HG02852 (cell line): ENCODE data around the gene KRTAP1-4.
"Not testable (repeated sequence)": the region's sequence is repeated elsewhere in the genome, so short reads cannot be mapped to it uniquely, and the experiment has no call there.

Experiments used
- ATAC-seq: cut with Tn5 transposase; IDR thresholded peaks from one replicate; pipeline ENCODE4 v1.9.1; 2021; ENCODE audit warnings: mild to moderate bottlenecking, moderate library complexity; ENCODE audit not compliant: unreplicated experiment

KRTAP1-4 gene

GRCh38 chr17:41008811-41009210 is 21.2 kb downstream of the KRTAP1-4 start, which contains the start of gene KRTAP3-1:
TSS of gene KRTAP3-1 (minus strand) at chr17:41009128. CDS start at chr17:41009074, 54 bp downstream.
- ATAC-seq = no peak

DNA sequence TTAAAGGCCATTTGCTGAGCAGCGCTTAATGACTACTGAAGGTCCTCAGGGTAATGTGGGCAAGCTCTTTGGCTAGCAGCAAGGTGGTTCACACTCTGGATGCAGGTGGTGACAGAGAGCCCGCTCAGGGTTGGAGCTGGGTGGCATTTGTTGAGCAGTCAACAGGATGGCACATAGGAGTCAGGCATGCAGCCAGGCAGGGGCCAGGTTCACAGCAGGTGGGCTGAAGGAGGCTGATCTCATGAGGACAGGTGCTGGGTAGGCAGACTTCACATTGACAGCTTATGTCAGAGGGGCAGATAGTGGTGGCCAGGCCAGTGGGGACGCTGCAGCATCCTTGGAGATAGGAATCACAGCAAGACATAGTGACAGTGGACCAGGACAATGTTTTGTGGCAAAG is 25.6 kb downstream of the KRTAP1-4 start:
- ATAC-seq = no peak

DNA sequence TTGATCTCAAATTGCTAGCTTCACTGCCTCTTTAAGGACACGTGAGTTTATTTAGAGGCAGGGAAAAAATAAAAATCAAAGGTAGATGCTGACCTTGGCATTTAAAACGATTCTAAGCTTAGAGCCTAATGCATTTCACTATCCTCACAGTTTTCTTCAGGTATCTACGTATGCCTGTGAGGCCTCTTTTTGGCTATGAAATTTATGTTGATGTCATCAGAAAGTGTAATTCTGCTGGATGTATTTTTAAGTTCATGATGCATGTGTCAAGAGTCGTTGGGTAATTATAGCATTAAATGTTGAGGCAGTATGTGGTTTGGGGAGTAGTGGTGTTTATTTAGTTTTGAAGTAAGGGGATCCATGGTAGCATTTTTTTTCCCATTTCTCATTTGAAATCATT is 26.1 kb downstream of the KRTAP1-4 start:
- ATAC-seq = no peak

DNA sequence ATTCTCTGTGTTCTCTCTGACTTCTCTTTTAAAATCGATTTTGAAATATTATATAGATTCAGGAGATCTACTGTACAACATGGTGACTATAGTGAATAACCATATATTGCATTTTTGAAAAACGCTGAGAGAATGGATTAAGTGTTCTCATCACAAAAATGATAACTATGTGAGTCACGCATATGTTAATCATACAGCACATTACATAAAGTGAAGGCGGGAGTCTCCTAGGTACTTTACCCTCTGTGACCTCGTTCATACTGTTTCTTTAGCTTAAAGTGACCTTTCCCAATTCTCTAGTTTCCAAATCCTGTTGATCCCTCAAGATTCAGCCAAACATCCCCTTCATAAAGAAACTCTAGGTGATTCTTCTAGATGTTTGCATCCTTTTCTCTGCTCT is 27.2 kb downstream of the KRTAP1-4 start:
- no peak for ATAC-seq

DNA sequence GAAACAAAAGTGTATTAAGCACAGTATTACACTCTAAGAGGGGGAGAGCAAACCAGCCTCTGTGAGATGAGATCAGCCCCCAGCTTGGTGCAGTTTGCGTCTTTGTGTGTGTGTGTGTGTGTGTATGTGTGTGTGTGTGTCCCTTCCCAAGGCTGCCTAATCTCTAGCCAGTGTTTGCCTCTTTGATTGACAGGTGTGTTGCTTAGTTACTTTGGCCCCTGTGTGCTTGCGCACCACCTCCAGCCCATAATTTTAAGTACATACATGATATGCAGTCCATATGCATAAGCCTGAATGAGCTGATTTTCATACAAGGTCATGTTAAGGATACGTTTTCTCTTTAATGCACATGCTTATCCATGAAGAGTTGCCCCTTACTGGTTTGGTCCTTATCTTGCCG is 28.2 kb downstream of the KRTAP1-4 start:
- no peak for ATAC-seq

DNA sequence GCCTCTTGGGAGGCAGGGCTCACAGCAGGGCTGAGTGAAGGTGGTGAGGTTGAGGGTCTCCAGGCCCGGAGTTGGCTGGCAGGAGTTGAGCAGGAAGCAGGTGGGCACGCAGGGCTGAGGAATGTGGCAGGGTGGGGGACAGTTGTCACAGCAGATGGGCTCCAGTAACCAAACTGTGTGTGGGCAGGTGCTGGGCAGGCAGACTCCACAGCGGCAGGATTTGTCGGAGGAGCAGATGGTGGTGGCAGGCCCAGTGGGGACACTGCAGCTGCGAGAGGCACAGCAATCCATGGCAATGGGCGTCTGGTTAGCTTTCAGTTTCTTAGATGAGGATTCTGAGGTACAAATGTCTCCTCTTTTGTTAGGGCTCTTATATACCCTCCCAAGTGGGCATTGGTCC is 30.4 kb downstream of the KRTAP1-4 start, which contains the start of gene KRTAP3-2:
Gene KRTAP3-2, minus strand, starts transcription at position 344 of the 400 bp plus-strand sequence. Its CDS starts 53 bp downstream, at position 291.
- not testable (repeated sequence) for ATAC-seq

- no peak for ATAC-seq
Measured at GRCh38 chr17:40997361-40997760, 32.6 kb downstream of the KRTAP1-4 start.

GRCh38 chr17:40996829-40997228 is 33.2 kb downstream of the KRTAP1-4 start:
- no peak for ATAC-seq

- no peak for ATAC-seq
Measured at GRCh38 chr17:40995116-40995515, 34.9 kb downstream of the KRTAP1-4 start.

DNA sequence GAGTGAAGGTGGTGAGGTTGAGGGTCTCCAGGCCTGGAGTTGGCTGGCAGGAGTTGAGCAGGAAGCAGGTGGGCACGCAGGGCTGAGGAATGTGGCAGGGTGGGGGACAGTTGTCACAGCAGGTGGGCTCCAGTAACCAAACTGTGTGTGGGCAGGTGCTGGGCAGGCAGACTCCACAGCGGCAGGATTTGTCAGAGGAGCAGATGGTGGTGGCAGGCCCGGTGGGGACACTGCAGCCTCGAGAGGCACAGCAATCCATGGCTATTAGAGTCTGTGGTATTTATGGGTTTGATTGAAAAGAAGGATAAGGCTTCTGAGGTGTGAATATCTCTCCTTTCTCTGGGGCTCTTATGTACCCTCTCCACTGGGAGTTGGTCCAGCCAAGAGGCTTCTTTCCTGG is 36.2 kb downstream of the KRTAP1-4 start, which contains the start of gene KRTAP3-3:
Gene KRTAP3-3, minus strand, starts transcription at position 326 of the 400 bp plus-strand sequence. Its CDS starts 67 bp downstream, at position 259.
- no peak for ATAC-seq

DNA sequence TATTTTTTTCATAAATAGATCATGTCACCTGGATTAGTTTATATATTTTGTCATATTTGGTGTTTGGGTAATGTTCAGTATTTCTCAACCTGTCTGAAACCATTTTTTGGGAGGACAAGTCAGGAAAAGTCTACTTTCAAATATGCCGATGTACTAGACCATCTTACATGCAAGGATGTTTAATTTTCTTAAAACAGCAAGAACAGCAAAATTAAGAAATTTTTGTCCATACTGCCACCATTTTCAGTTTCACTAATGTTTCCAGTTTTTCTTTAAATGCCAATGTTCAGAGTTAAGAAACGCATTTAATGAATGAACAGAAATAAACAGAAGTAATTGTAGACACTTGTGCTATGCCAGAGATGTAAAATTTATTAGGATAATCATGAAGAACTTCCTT is 36.9 kb downstream of the KRTAP1-4 start:
- ATAC-seq = no peak

DNA sequence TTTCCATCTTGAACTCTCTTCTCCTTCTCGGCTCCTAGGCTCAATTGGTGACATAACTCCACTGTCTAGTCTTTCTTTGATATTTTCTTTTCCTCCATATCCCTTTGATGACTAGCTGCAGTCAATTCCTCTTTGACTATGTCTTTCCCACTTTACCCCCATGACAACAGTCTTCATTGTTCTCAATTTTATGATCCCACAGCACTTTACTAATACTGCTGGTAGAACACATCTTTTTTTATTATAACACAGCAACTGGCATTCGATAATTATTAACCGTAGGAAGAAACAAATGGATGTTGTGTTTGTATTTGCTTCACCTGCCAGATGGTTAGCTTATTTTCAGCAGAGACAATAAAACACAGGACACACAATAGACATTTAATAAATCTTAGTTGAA is 37.3 kb downstream of the KRTAP1-4 start:
- no peak for ATAC-seq

- ATAC-seq = no peak
Measured at GRCh38 chr17:40986920-40987319, 43.1 kb downstream of the KRTAP1-4 start.

GRCh38 chr17:40984226-40984625 is 45.8 kb downstream of the KRTAP1-4 start, which contains the start of gene KRT40:
TSS of gene KRT40 (minus strand) at chr17:40984326. CDS start at chr17:40984273, 53 bp downstream.
- ATAC-seq = no peak

DNA sequence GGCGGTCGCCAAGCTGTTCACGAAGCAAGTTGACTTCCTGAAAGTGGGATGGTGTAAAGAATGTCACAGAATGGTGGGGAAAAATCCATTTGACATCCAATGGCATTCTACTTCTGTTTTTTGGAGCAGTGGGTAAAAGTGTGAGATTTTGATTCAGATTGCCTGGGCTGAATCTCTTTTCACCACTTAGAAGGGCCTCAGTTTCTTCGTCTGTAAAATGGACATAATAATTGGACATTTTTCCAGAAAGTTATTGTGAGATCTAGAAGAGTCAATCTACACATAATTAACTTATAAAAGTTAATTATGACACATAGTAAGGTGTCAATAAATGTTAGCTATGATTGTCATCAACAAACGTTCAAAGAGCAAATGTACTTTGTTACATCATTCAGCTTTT is 48.9 kb downstream of the KRTAP1-4 start:
- ATAC-seq = no peak

GRCh38 chr17:40980596-40980995 is 49.4 kb downstream of the KRTAP1-4 start:
- no peak for ATAC-seq

DNA sequence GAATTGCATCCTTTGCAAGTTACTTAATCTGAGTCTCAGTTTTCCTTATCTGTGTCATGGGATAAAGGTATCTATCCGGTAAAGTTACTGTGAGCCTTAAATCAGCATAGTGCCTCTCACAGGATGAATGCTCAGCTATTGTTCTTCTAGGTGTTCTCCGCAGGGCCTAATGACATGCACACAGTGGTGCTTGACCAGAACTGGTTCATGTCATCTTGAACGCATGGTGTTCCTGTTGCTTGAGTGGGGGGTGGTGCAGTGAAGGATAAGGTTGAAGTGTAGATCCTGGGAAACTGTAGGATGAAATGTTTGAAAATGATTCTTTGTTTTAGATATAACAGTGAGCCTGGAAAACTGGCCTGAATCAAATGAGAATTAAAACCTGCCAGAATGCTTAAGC is 49.9 kb downstream of the KRTAP1-4 start:
- ATAC-seq = no peak
